ENCODE measurements around the gene TMEM141.
A peak's percentile ranks its signal among the peaks of the same experiment; 100 is the strongest.

Gene TMEM141

DNA sequence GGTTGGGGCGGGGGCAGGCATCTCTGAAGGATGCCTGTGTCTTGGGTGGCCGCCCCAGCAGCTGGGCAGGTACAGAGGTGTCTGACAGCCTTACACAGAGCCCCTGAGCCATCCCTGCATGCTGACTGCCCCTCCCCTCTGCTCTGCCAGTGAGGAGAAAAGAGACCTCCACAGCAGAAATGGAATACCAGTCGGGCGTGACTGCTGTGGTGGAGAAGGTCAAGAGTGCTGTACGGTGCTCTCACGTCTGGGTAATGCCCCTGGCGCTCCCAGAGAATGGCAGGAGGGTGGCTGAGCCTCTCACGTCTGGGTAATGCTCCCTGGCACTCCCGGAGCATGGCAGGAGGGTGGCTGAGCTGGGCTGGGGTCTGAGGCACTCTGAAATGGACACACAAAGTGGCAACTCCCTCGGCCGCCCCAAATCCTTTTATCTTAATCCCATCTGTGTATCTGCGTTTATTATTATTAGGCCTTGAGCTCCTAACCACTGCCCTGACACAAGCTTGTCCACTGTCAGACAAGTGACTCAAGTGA lies 14.1 kb downstream of the TMEM141 start:
- Mint-ChIP-seq H3K36me3 (peaks cover 5% of the 10 kb centered on the region), H3K4me3 (no peak overlapping the region), H3K27ac (no peak overlapping the region), H3K4me1 (ENCODE audit: low read depth) (peaks cover 35% of the 10 kb centered on the region), H3K27me3 (no peaks in the 10 kb centered on the region), H3K9me3 (ENCODE audit: low read depth) (no peaks in the 10 kb centered on the region)

DNA sequence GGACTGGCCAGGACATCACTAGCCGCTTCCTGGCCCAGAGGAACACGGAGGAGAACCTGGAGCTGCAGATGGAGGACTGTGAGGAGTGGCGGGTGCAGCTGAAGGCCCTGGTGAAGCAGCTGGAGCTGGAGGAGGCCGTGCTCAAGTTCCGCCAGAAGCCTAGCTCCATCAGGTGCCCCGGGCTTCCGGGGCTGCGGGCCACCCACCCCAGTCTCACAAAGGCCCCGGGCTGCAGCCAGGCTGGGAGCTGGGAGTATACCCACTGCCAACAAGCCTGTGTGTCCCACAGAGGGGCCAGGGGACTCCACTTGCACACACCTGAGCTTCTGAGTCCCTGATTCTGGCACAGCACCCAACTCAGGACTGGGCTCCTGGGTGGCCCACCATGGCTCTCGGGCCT lies 14.9 kb downstream of the TMEM141 start:
- Mint-ChIP-seq H3K27ac (no peak overlapping the region), H3K27me3 (no peaks in the 10 kb centered on the region), H3K36me3 (peaks cover 5% of the 10 kb centered on the region), H3K4me1 (ENCODE audit: low read depth) (peaks cover 32% of the 10 kb centered on the region), H3K9me3 (ENCODE audit: low read depth) (no peaks in the 10 kb centered on the region), H3K4me3 (peak overlapping the region; percentile 88)

DNA sequence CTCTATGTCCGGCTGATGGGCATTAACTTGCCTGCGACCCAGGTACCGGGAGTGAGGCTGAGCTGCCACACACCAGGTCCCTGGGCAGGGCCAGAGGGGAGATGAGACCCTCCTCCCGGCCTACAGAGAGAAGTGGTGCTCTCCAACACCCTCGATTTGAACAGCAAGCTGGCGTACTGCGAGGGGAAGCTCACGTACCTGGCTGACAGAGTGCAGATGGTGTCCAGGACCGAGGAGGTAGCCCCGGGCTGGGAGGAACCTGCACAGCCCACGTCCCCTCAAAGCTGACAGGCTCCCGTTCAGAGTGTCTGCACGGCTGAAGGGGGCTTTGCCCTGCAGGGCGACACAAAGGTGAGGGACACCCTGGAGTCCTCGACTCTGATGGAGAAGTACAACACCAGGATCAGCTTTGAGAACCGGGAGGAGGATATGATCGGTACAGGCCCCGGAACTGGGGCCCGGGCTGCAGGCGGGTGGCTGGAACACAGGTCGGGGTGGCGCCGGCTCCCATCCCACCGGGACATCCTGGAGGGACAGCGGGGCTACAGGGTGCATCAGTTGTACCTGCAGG lies 15.6 kb downstream of the TMEM141 start:
- no peaks in the 10 kb centered on the region for H3K9me3 Mint-ChIP-seq (ENCODE audit: low read depth)
- H3K27ac Mint-ChIP-seq = peak overlapping the region; percentile 89
- peaks cover 5% of the 10 kb centered on the region for H3K36me3 Mint-ChIP-seq
- peaks cover 30% of the 10 kb centered on the region for H3K4me1 Mint-ChIP-seq (ENCODE audit: low read depth)
- no peaks in the 10 kb centered on the region for H3K27me3 Mint-ChIP-seq
- peak overlapping the region; percentile 88 for H3K4me3 Mint-ChIP-seq

DNA sequence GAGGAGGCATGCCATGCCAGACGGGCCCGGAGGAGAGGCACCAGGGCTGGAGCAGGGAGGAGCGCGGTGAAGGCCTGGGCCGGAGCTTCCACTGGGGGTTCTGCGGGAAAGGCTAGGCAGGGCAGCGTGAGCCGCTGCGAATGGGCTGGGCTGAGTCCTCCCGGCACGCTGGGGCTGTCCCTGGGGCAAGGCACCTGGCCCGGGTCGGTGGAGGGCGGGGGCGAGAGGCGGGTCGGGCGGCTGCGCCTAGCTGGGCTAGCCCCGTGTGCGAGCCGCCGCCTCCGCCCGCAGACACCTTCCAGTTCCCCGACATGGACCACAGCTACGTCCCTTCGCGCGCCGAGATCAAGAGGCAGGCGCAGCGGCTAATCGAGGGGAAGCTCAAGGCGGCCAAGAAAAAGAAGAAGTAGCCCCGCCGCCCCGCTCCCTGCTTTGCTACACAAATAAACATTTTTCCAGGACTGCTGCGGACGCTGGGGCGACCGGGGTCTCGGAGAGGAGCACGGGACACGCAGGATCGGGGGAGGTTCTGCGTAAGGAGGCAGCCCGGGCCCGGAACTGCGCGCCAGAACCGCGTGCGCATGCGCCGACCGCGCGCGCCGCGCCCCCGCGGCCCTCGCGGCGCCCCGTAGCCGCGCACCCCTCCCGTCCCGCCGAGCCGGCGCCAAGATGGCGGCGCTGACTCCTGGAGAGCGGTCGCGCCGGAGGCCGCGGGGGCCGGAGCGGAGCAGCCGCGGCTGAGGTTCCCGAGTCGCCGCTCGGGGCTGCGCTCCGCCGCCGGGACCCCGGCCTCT lies 16.3 kb downstream of the TMEM141 start, which contains the start of gene RABL6:
Gene RABL6, plus strand, starts transcription at position 668 of the 794 bp plus-strand sequence. CDS start 249 bp downstream, outside the sequence.
- no peaks in the 10 kb centered on the region for H3K27me3 Mint-ChIP-seq

DNA sequence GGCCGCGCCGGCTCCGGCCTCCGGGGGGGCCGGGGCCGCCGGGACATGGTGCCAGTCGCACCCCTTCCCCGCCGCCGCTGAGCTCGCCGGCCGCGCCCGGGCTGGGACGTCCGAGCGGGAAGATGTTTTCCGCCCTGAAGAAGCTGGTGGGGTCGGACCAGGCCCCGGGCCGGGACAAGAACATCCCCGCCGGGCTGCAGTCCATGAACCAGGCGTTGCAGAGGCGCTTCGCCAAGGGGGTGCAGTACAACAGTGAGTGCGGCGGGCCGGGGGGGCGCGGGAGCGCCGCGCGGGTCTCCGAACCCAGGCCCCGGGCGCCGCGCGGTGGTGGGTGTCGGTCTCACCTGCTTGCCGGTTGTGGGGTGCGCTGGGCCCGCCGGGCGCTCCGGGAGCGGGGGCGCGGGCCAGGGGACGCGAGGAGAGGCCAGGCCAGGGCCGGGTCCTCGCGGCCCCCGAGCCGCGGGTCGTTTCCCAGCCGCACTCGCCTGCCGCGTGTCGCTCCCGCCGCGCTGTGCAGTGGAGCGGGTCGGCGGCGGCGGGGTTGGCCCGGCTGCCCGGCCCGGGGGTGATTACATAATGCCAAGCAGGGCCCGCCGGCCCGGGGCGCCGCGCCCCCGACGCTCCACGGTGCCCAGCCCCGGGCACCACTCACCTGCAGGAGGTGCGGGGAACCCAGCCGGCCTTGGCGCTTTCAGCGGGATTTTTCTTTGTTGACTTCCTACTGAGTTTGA lies 17.1 kb downstream of the TMEM141 start:
- Mint-ChIP-seq H3K9me3 (ENCODE audit: low read depth) (no peaks in the 10 kb centered on the region), H3K4me1 (ENCODE audit: low read depth) (peaks cover 43% of the 10 kb centered on the region), H3K36me3 (peaks cover 7% of the 10 kb centered on the region), H3K27me3 (no peaks in the 10 kb centered on the region), H3K27ac (peak overlapping the region; percentile 36), H3K4me3 (peak overlapping the region; percentile 93)

More for the DNA sequence above, 16.3 kb downstream of the TMEM141 start, which contains the start of gene RABL6:
- Mint-ChIP-seq H3K27ac (peak within 1 kb of the TSS; percentile 89), H3K4me1 (ENCODE audit: low read depth) (peaks cover 35% of the 10 kb centered on the region), H3K36me3 (peaks cover 5% of the 10 kb centered on the region), H3K9me3 (ENCODE audit: low read depth) (no peaks in the 10 kb centered on the region), H3K4me3 (peak within 1 kb of the TSS; percentile 93)

DNA sequence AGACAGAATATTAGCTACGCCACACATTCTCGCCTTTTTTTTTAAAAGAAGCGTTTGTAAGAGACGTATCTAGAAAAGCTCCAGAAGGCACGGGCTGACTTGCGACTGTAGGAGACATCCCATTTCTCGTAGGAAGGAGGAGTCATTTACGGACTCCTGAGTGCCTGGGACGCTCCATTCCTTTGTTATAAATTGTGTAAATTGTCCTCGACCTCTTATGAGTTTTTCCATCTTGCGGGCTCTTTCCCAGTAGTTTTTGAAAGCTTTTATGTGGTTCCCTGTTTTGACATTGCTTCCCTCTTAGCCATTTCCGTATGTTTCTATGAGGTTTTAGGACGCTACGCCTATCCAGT lies 17.6 kb downstream of the TMEM141 start:
- Mint-ChIP-seq H3K4me1 (ENCODE audit: low read depth) (peaks cover 44% of the 10 kb centered on the region), H3K4me3 (peak overlapping the region; percentile 93), H3K27me3 (no peaks in the 10 kb centered on the region), H3K9me3 (ENCODE audit: low read depth) (no peaks in the 10 kb centered on the region), H3K36me3 (peaks cover 8% of the 10 kb centered on the region), H3K27ac (peak overlapping the region; percentile 36)

DNA sequence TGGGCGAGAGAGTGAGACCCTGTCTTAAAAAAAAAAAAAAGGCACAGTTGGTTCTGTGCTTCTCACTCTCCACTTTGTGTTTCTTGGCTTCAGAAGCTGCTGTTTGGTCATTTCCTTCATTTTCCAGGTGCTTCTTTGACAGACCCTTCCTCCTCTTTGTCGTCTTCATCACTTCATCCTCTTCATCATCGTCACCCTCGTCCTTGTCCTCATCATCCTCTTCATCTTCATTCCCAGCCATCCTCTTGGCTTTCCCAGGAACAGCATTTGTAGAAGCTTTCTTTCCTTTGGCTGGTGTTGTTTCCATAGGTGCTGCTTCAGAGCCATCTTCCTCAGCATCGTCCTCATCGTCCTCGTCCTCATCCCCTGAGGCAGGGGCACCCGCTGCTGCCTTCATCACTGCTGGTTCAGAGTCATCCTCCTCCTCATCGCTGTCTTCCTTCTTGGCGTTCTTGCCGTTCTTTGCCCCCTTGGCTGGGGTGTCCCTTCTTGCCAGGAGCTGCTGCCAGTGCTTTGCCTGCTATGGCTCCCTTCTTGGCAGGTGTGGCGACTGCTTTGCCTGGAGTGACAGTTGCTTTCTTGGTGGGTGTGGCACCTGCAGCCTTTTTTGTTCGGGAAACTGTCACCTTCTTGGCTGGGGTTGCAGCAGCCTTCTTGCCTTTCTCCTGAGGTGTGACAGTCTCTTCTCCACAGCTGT lies 23.7 kb downstream of the TMEM141 start:
- no peak overlapping the region for H3K4me3 Mint-ChIP-seq
- peaks cover 10% of the 10 kb centered on the region for H3K36me3 Mint-ChIP-seq
- no peak overlapping the region for H3K27ac Mint-ChIP-seq
- no peaks in the 10 kb centered on the region for H3K27me3 Mint-ChIP-seq
- H3K4me1 Mint-ChIP-seq (ENCODE audit: low read depth) = peaks cover 36% of the 10 kb centered on the region
- H3K9me3 Mint-ChIP-seq (ENCODE audit: low read depth) = no peaks in the 10 kb centered on the region

DNA sequence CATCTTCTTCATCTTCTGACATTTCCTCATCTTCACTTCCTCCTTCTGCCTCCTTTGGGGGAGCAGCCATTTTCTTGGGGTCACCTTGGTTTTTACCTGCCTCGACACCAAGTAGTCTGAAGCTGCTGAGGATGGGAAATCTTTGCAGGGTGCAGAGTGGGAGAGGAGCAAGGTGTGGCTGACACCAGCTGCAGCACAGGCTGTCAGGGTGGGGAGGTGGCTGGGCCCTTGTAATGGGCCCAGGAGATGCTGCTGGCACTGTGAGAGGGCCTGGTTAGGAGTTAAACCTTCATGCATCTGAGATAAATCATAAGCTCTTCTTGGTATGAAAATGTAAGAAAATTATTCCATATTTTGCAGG lies 24.3 kb downstream of the TMEM141 start:
- Mint-ChIP-seq H3K27me3 (no peaks in the 10 kb centered on the region), H3K4me3 (no peak overlapping the region), H3K27ac (no peak overlapping the region), H3K9me3 (ENCODE audit: low read depth) (no peaks in the 10 kb centered on the region), H3K4me1 (ENCODE audit: low read depth) (peaks cover 32% of the 10 kb centered on the region), H3K36me3 (peaks cover 10% of the 10 kb centered on the region)

DNA sequence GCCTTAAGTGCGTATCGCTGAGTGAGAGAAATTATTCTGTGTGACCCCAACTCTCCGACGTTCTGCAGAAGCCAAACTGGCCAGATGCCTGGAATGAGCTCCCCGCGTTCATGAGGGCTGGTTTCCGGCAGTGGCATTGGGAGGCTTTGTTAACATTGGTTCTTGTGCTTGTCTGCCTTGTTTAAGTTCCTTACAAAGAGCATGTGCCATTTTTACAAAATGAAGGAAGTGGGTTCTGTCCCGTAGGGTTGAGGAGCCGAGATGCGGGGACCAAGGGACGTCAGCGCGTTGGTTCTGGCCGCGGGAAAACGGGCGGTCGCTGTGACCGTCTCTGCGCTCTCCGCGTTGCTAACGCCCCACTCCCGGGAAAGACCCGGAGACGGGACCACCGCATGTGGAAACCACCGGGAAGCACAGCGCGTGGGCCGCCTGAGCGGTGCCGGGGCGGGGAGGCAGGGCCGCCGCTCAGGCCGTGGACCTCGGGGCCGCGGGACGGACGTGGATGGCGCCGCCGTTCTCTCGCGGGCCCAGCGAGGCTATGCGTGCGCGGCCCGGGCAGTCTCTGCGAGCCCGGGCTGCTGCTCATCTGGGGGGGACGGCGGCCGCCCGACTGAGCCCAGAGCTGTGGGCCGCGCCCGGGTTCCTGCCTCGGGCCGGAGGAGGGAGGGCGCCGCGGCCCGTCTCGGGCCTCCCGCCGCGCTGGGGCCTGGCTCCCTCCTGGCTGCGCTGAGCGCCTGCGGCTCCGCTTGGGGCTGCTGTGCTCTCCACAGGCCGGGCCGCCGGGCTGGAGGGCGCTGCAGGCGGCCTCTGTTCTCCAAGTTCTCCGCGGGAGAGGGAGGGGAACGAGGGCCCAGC lies 30.1 kb downstream of the TMEM141 start:
- peaks cover 11% of the 10 kb centered on the region for H3K4me1 Mint-ChIP-seq (ENCODE audit: low read depth)
- no peaks in the 10 kb centered on the region for H3K27me3 Mint-ChIP-seq
- peaks cover 3% of the 10 kb centered on the region for H3K36me3 Mint-ChIP-seq
- H3K4me3 Mint-ChIP-seq = no peak overlapping the region
- H3K27ac Mint-ChIP-seq = no peak overlapping the region
- H3K9me3 Mint-ChIP-seq (ENCODE audit: low read depth) = no peaks in the 10 kb centered on the region

DNA sequence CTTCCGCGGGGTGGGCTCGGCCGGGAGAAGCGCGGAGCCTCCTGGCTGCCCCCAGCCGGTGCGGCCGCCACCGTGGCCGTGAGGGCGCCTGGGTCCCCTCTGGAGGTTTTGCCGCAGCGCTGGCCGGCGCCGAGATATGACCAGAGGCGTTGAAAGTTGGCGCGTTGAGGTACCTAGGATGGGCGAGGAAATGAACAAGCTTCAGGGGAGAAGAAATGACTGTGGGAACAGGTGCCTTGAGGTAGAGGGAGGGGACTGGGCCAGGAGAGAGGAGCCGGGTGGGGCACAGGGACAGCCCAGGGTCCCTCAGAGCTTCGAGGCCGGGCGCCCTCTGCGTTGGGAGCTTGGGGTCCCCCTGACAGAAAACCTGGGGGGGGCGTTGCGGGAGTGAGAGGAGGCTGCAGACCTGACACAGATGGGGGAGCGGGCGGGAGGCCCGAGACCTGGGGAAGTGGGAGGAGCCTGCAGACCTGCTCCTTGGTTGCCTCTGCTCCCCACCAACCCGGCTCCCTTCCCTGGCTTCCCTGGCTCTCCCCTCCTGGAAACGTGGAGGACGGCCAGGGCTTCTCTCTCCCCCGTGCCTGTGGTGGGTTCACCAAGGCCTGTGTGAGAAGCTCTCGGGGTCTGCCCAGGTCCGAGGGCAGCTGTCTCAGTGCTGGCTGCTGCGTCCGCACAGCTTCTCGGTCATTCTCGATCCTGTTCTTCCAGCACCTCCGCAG lies 30.8 kb downstream of the TMEM141 start:
- H3K4me1 Mint-ChIP-seq (ENCODE audit: low read depth) = peaks cover 8% of the 10 kb centered on the region
- no peaks in the 10 kb centered on the region for H3K27me3 Mint-ChIP-seq
- H3K9me3 Mint-ChIP-seq (ENCODE audit: low read depth) = no peaks in the 10 kb centered on the region
- no peak overlapping the region for H3K27ac Mint-ChIP-seq
- peaks cover under 1% of the 10 kb centered on the region for H3K36me3 Mint-ChIP-seq
- H3K4me3 Mint-ChIP-seq = no peak overlapping the region

DNA sequence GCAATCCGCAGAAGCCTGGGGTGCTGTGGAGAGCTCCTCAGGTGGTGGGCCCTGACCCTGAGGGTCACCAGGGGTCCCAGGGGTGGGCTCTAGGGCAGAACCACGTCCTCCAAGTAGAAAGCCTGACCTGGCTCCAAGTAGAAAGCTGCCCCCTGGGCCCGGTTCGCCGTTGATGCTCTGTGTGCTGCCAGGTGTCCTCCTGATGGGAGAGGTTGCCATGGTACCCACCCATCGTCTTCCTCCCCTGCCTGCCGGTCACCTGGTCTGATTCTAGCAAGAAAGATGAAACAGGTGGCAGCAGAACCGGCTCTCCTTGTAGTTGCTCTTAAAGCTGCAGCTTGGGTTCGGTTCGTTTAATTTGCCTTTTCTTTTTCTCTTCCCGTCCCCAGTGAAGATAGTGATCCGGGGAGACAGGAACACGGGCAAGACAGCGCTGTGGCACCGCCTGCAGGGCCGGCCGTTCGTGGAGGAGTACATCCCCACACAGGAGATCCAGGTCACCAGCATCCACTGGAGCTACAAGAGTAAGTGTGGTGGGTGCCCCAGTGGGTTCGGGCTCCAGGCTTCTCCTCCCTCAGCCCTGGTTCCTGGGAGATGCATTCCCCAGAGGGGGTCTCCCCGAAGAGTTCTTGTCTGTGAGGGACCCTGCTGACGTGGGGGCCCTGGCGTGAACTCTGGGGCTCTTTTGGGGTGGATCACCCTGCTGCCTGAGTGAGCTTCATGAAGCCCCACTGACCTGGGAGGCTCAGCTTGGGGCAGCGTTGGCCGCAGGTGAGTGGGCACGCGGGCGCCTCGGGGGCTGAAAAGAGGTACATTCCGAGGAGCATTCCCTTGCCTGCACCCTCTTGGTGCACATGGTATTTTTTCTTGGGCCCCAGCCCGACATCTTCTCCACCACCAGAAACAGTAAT lies 32.2 kb downstream of the TMEM141 start:
- no peaks in the 10 kb centered on the region for H3K9me3 Mint-ChIP-seq (ENCODE audit: low read depth)
- peaks cover 7% of the 10 kb centered on the region for H3K4me1 Mint-ChIP-seq (ENCODE audit: low read depth)
- H3K36me3 Mint-ChIP-seq = no peaks in the 10 kb centered on the region
- H3K4me3 Mint-ChIP-seq = no peak overlapping the region
- no peak overlapping the region for H3K27ac Mint-ChIP-seq
- H3K27me3 Mint-ChIP-seq = no peaks in the 10 kb centered on the region

DNA sequence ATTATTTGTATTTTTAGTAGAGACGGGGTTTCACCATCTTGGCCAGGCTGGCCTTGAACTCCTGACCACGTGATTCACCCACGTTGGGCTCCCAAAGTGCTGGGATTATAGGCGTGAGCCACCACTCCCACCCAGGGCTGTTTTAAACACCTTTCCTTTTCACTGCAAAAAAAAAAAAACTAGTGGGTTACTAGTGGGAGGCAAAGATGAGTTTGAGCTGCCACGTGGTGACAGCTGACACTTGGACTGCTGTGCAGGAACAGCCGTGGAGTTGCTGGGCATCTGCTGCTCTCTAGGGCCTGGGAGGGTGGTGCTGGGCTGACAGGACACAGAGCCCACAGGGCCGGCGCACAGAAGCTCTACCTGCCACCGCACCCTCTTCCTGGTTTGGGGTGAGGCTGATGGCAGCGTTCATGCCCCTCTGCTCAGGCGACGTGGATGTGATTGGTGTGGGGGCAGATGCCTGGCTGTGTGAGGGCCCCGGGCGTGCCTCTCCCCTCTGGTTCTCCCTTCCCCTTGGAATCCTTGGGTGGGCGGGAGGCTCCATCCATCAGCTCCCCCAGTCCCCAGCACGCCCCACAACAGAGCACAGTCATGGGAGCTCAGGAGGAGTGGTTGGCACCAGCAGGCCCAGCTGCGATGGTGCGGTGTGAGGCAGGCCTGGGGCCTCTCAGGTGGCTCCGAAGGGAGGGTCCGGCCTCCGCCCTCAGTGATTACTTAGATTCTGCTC lies 33.5 kb downstream of the TMEM141 start:
- Mint-ChIP-seq H3K27me3 (no peaks in the 10 kb centered on the region), H3K4me1 (ENCODE audit: low read depth) (peaks cover 4% of the 10 kb centered on the region), H3K36me3 (no peaks in the 10 kb centered on the region), H3K27ac (no peak overlapping the region), H3K9me3 (ENCODE audit: low read depth) (no peaks in the 10 kb centered on the region), H3K4me3 (no peak overlapping the region)

All from activated naive CD8-positive, alpha-beta T cell (primary cell).